ENCODE results near the gene REG4.
"Not testable (repeated sequence)": the region's sequence is repeated elsewhere in the genome, so short reads cannot be mapped to it uniquely, and the experiment has no call there.

DNA sequence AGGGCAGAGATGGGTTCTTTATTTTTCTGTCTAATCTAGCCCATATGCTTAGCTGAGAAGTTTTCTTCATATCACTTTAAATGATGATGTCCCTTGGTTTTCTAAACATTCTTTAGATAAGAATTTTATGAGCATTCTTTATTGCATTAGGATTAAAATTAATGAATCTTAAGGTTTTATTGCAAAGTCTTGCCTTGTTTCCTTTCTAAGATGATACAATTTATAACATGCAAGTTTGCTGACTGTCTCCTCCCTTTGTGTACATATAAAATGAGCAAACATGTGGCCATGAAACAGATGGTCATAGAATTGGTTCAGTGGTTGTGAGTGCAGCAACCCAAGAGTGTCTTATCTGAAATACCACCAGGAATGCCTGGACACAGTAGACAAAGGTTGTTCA lies 17.7 kb upstream of the REG4 start:
- TF ChIP-seq, protein P1, sequence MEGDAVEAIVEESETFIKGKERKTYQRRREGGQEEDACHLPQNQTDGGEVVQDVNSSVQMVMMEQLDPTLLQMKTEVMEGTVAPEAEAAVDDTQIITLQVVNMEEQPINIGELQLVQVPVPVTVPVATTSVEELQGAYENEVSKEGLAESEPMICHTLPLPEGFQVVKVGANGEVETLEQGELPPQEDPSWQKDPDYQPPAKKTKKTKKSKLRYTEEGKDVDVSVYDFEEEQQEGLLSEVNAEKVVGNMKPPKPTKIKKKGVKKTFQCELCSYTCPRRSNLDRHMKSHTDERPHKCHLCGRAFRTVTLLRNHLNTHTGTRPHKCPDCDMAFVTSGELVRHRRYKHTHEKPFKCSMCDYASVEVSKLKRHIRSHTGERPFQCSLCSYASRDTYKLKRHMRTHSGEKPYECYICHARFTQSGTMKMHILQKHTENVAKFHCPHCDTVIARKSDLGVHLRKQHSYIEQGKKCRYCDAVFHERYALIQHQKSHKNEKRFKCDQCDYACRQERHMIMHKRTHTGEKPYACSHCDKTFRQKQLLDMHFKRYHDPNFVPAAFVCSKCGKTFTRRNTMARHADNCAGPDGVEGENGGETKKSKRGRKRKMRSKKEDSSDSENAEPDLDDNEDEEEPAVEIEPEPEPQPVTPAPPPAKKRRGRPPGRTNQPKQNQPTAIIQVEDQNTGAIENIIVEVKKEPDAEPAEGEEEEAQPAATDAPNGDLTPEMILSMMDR (IDR thresholded peaks at IDR 0.05; ENCODE audit: low read depth, low read length, poor library complexity, severe bottlenecking) = not testable (repeated sequence)
- not testable (repeated sequence) for TF ChIP-seq EZH2phosphoT487 (IDR thresholded peaks at IDR 0.05; ENCODE audit: borderline replicate concordance, low read length)
